Immature natural killer cell (primary cell): Measurements from ENCODE around the gene ADNP. TPM values are rescaled to one million over a fixed set of nuclear protein-coding genes. Genes with fewer than 3 reads are reported as not detected.

Experiments used
- DNase-seq, 3 donors: peaks; one replicate each; pipeline ENCODE4 v3.0.0; 2022; ENCODE audit warnings: mixed read lengths in 1 of 3
- H3K27ac Mint-ChIP-seq, 6 donors: one replicate each; pipeline ENCODE4 v1.8.0; 2020; ENCODE audit warnings: mixed read lengths in 6 of 6, mild to moderate bottlenecking in 5 of 6, inconsistent platforms in 4 of 6, moderate library complexity in 3 of 6
- H3K27me3 Mint-ChIP-seq, 3 donors: one replicate each; pipeline ENCODE4 v1.8.0; 2020 to 2021; ENCODE audit warnings: low read depth in 3 of 3, mild to moderate bottlenecking in 3 of 3, mixed read lengths in 3 of 3, moderate library complexity in 3 of 3, inconsistent platforms in 1 of 3
- H3K36me3 Mint-ChIP-seq, 3 donors: one replicate each; pipeline ENCODE4 v1.8.0; 2020; ENCODE audit warnings: mixed read lengths in 3 of 3, inconsistent platforms in 2 of 3, mild to moderate bottlenecking in 2 of 3
- H3K4me1 Mint-ChIP-seq, 2 donors: one replicate each; pipeline ENCODE4 v1.8.0; 2020; ENCODE audit warnings: inconsistent platforms in 2 of 2, mild to moderate bottlenecking in 2 of 2, mixed read lengths in 2 of 2, moderate library complexity in 1 of 2
- H3K4me3 Mint-ChIP-seq, 5 donors: one replicate each; pipeline ENCODE4 v1.8.0; 2020; ENCODE audit warnings: mild to moderate bottlenecking in 5 of 5, mixed read lengths in 5 of 5, inconsistent platforms in 3 of 5, moderate library complexity in 3 of 5
- H3K9me3 Mint-ChIP-seq, 6 donors: one replicate each; pipeline ENCODE4 v1.8.0; 2020; ENCODE audit warnings: mild to moderate bottlenecking in 6 of 6, mixed read lengths in 6 of 6, inconsistent platforms in 4 of 6, moderate library complexity in 3 of 6
- polyA plus RNA-seq, 3 donors: library from polyadenylated mRNA; unstranded; fragments of 300-500 nt; fragmentation: Illumina TruSeq; gene quantifications; one replicate each; pipeline ENCODE4 v1.2.3, GENCODE V29; 2021

The ADNP gene
- polyA plus RNA-seq, 3 donors from 2014 or later, result 3.0 to 8.4 (median 3.8) TPM

- H3K4me3 Mint-ChIP-seq, result peak overlapping the region in 1 of 5 donors; percentile 1
- no peak for DNase-seq
- H3K27me3 Mint-ChIP-seq, result peaks cover 0 to 2% (median 1%) of the 10 kb centered on the region in 3 donors
- H3K36me3 Mint-ChIP-seq, result no peaks in the 10 kb centered on the region
- peaks cover 70 to 90% of the 10 kb centered on the region in 2 donors for H3K4me1 Mint-ChIP-seq
- peak overlapping the region in 4 of 6 donors; percentile 28 to 65 (median 40) for H3K27ac Mint-ChIP-seq
- no peaks in the 10 kb centered on the region for H3K9me3 Mint-ChIP-seq
These were observed 21.8 kb downstream of the ADNP start for GRCh38 chr20:50909413-50909812.

GRCh38 chr20:50904067-50904570, 27.1 kb downstream of the ADNP start:
- H3K27me3 Mint-ChIP-seq, result peaks cover 0 to 2% (median 1%) of the 10 kb centered on the region in 3 donors
- H3K4me1 Mint-ChIP-seq, result peaks cover 51 to 79% of the 10 kb centered on the region in 2 donors
- H3K9me3 Mint-ChIP-seq, result no peaks in the 10 kb centered on the region
- peaks cover 0 to 12% (median 3%) of the 10 kb centered on the region in 3 donors for H3K36me3 Mint-ChIP-seq
- H3K4me3 Mint-ChIP-seq, result no peak overlapping the region
- DNase-seq, result no peak
- peak overlapping the region in 5 of 6 donors; percentile 17 to 71 (median 60) for H3K27ac Mint-ChIP-seq

- no peak overlapping the region for H3K4me3 Mint-ChIP-seq
- H3K9me3 Mint-ChIP-seq, result no peaks in the 10 kb centered on the region
- no peak for DNase-seq
- H3K36me3 Mint-ChIP-seq, result peaks cover 0 to 12% (median 3%) of the 10 kb centered on the region in 3 donors
- peaks cover 0 to 2% (median 0%) of the 10 kb centered on the region in 3 donors for H3K27me3 Mint-ChIP-seq
- peaks cover 47 to 73% of the 10 kb centered on the region in 2 donors for H3K4me1 Mint-ChIP-seq
- H3K27ac Mint-ChIP-seq, result peak overlapping the region in 5 of 6 donors; percentile 15 to 71 (median 48)
These were observed 27.7 kb downstream of the ADNP start for GRCh38 chr20:50903353-50904051.

GRCh38 chr20:50901301-50901700, 29.9 kb downstream of the ADNP start:
- H3K27me3 Mint-ChIP-seq, result peaks cover 0 to 2% (median 0%) of the 10 kb centered on the region in 3 donors
- H3K4me3 Mint-ChIP-seq, result no peak overlapping the region
- peak overlapping the region in 4 of 6 donors; percentile 9 to 68 (median 47) for H3K27ac Mint-ChIP-seq
- no peaks in the 10 kb centered on the region for H3K9me3 Mint-ChIP-seq
- DNase-seq, result no peak
- H3K36me3 Mint-ChIP-seq, result peaks cover 0 to 16% (median 7%) of the 10 kb centered on the region in 3 donors
- H3K4me1 Mint-ChIP-seq, result peaks cover 42 to 59% of the 10 kb centered on the region in 2 donors

GRCh38 chr20:50900261-50900660, 31.0 kb downstream of the ADNP start:
- Mint-ChIP-seq H3K4me3 (no peak overlapping the region), H3K27ac (peak overlapping the region in 1 of 6 donors; percentile 26), H3K27me3 (peaks cover 0 to 2% (median 0%) of the 10 kb centered on the region in 3 donors), H3K9me3 (no peaks in the 10 kb centered on the region), H3K36me3 (peaks cover 0 to 16% (median 7%) of the 10 kb centered on the region in 3 donors), H3K4me1 (peaks cover 34 to 50% of the 10 kb centered on the region in 2 donors)
- DNase-seq, result no peak

GRCh38 chr20:50898475-50898874, 32.8 kb downstream of the ADNP start:
- Mint-ChIP-seq H3K36me3 (peaks cover 0 to 26% (median 8%) of the 10 kb centered on the region in 3 donors), H3K4me3 (no peak overlapping the region), H3K27me3 (no peaks in the 10 kb centered on the region), H3K27ac (peak overlapping the region in 2 of 6 donors; percentile 1 to 36), H3K9me3 (no peaks in the 10 kb centered on the region), H3K4me1 (peaks cover 28 to 45% of the 10 kb centered on the region in 2 donors)
- no peak for DNase-seq

GRCh38 chr20:50895111-50895830, 36.0 kb downstream of the ADNP start:
- H3K4me1 Mint-ChIP-seq, result peaks cover 13 to 27% of the 10 kb centered on the region in 2 donors
- no peak for DNase-seq
- H3K36me3 Mint-ChIP-seq, result peaks cover 11 to 30% (median 23%) of the 10 kb centered on the region in 3 donors
- peak overlapping the region in 2 of 6 donors; percentile 23 to 46 for H3K27ac Mint-ChIP-seq
- peaks cover 0 to 2% (median 0%) of the 10 kb centered on the region in 3 donors for H3K27me3 Mint-ChIP-seq
- no peak overlapping the region for H3K4me3 Mint-ChIP-seq
- H3K9me3 Mint-ChIP-seq, result no peaks in the 10 kb centered on the region

- Mint-ChIP-seq H3K36me3 (peaks cover 11 to 34% (median 26%) of the 10 kb centered on the region in 3 donors), H3K27me3 (peaks cover 0 to 2% (median 2%) of the 10 kb centered on the region in 3 donors), H3K9me3 (no peaks in the 10 kb centered on the region), H3K4me1 (peaks cover 13 to 31% of the 10 kb centered on the region in 2 donors), H3K27ac (no peak overlapping the region), H3K4me3 (no peak overlapping the region)
- no peak for DNase-seq
These were observed 37.6 kb downstream of the ADNP start for GRCh38 chr20:50893620-50894019.

GRCh38 chr20:50892394-50892793, 38.8 kb downstream of the ADNP start:
- Mint-ChIP-seq H3K36me3 (peaks cover 11 to 30% (median 25%) of the 10 kb centered on the region in 3 donors), H3K27me3 (peaks cover 0 to 2% (median 2%) of the 10 kb centered on the region in 3 donors), H3K4me1 (peaks cover 10 to 31% of the 10 kb centered on the region in 2 donors), H3K9me3 (no peaks in the 10 kb centered on the region), H3K27ac (peak overlapping the region in 2 of 6 donors; percentile 3 to 14), H3K4me3 (no peak overlapping the region)
- DNase-seq, result no peak

- peaks cover 11 to 30% (median 27%) of the 10 kb centered on the region in 3 donors for H3K36me3 Mint-ChIP-seq
- H3K4me3 Mint-ChIP-seq, result no peak overlapping the region
These were observed 40.1 kb downstream of the ADNP start for GRCh38 chr20:50891138-50891537.

GRCh38 chr20:50887576-50887975, 43.7 kb downstream of the ADNP start:
- H3K27me3 Mint-ChIP-seq, result peaks cover 0 to 2% (median 0%) of the 10 kb centered on the region in 3 donors
- no peak overlapping the region for H3K4me3 Mint-ChIP-seq
- H3K4me1 Mint-ChIP-seq, result peaks cover 0 to 17% of the 10 kb centered on the region in 2 donors
- peaks cover 5 to 17% (median 14%) of the 10 kb centered on the region in 3 donors for H3K36me3 Mint-ChIP-seq
- peak overlapping the region in 1 of 6 donors; percentile 31 for H3K27ac Mint-ChIP-seq
- no peaks in the 10 kb centered on the region for H3K9me3 Mint-ChIP-seq
- no peak for DNase-seq

More at GRCh38 chr20:50891138-50891537, 40.1 kb downstream of the ADNP start:
- Mint-ChIP-seq H3K27ac (peak overlapping the region in 1 of 6 donors; percentile 8), H3K27me3 (peaks cover 0 to 2% (median 2%) of the 10 kb centered on the region in 3 donors), H3K4me1 (peaks cover 6 to 31% of the 10 kb centered on the region in 2 donors), H3K9me3 (no peaks in the 10 kb centered on the region)
- no peak for DNase-seq

GRCh38 chr20:50886184-50886790, 45.0 kb downstream of the ADNP start:
- Mint-ChIP-seq H3K27me3 (peaks cover 0 to 2% (median 0%) of the 10 kb centered on the region in 3 donors), H3K36me3 (peaks cover 0 to 8% (median 7%) of the 10 kb centered on the region in 3 donors), H3K4me3 (no peak overlapping the region), H3K4me1 (peaks cover 0 to 11% of the 10 kb centered on the region in 2 donors), H3K9me3 (no peaks in the 10 kb centered on the region), H3K27ac (peak overlapping the region in 1 of 6 donors; percentile 39)
- no peak for DNase-seq

GRCh38 chr20:50885781-50886180, 45.5 kb downstream of the ADNP start:
- DNase-seq, result no peak
- Mint-ChIP-seq H3K27ac (peak overlapping the region in 1 of 6 donors; percentile 39), H3K27me3 (peaks cover 0 to 2% (median 0%) of the 10 kb centered on the region in 3 donors), H3K4me1 (peaks cover 0 to 9% of the 10 kb centered on the region in 2 donors), H3K4me3 (no peak overlapping the region), H3K9me3 (no peaks in the 10 kb centered on the region), H3K36me3 (peaks cover 0 to 8% (median 7%) of the 10 kb centered on the region in 3 donors)
